ENCODE measurements around the gene ITPA.

Gene ITPA

DNA sequence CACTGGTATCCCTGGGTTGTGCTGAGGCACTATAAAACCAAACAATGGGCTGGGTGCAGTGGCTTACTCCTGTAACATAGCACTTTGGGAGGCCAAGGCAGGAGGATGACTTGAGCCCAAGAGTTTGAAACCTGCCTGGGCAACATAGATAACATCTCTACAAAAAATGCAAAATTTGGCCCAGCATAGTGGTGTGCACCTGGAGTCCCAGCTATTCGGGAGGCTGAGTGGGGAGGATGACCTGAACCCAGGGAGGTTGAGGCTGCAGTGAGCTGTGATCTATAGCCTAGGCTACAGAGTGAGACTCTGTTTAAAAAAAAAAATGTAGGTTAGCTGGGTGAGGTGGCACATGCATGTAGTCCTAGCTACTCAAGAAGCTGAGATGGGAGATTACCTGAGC is 37.4 kb downstream of the ITPA start:
- no peak for DNase-seq (ENCODE audit: low read depth)

DNA sequence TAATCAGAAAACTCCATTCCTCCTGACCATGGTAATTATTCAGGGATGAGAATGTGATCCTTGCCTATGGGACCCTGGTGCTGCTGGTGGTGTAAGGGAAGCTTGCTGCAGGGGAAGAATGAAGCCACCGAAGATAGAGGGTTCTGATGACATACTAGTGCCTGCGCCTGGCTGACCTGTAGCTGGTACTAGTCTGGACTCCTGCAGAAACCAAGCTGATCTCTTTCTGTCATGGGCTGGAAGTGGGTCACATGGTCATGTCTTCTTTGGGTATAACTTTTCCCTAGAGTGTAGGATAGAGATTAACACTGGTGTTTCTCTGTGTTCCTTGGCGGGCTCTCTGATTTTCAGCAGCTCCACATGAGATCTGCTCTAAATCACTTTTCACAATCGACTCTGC is 38.3 kb downstream of the ITPA start:
- no peak for DNase-seq (ENCODE audit: low read depth)

DNA sequence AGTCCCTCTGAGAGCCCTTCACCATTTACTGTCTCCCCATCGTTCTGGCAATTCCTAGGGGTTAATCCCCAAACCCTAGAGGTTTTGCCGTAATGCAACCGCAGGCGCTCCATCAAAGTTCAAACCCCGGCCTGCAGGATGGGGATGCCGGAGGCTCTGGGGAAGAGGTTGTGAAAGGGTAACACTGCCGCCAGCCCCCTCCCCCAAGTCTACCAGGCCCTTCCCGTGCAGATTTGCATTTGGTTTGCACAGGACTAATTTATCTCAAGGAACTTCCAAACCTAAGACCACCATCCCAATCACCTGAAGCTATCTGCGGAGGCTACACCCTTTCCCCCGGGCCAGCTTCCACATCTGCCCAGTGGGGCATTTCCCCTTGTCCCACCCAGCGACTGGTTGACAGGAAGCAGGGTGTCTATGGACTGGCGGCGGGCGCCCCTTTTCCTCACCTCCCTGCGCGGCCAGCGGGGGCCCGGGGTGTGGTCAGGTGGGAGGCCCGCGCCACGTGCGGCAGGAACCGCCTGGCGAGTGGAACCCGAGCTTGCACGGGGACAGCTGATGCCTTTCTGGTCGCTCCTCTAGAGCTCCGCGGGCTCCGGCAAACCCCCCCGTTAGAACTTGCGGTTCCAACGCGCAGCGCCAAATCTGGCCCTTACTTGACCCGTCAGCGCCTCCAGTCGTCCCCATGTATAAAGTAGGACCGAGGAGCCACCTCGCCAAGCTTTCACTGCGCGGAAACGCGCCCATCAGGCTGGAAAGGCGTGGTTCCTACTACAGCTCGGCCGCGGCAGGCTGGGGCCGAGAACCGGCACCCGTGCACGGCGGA is 39.1 kb downstream of the ITPA start:
- peak; percentile 49 for DNase-seq (ENCODE audit: low read depth)

DNA sequence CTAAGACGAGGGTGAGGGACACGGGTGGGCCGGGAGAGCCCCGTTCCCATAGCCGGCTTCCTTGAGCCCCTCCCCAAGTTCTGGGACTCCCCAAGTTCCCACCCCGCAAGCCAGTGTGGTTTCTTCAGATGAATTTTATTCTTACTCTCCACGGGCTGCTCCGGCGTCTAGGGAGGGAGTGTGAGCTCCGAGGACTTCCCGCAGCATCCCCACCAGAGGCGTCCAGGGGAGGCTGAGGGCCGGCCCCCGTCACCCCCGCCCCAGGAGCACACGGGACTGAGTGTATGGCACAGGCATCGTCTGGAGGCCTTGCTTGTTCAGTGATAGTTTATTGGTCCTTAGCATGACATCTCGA is 39.7 kb downstream of the ITPA start:
- no peak for DNase-seq (ENCODE audit: low read depth)

DNA sequence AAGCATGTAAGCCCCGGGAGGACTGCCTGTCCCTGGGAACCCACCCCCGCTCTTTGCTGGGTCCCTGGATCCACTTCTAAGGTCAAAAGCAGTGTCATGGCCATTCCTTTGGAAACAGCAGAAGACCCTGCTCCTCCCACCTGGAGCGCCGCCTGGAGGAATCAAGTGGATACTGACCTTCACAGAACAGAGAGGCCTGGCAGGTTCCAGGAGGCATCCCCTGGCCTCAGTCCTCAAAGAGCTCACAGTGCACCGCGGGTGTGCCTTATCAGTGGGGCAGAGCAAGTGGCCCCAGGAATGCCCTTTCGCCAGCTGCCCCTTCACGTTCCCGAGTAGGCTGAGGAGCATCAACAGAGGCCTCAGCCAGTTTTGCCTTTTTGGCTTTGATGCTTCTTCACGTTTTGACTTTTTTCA is 40.8 kb downstream of the ITPA start:
- DNase-seq (ENCODE audit: low read depth), result peak; percentile 46

DNA sequence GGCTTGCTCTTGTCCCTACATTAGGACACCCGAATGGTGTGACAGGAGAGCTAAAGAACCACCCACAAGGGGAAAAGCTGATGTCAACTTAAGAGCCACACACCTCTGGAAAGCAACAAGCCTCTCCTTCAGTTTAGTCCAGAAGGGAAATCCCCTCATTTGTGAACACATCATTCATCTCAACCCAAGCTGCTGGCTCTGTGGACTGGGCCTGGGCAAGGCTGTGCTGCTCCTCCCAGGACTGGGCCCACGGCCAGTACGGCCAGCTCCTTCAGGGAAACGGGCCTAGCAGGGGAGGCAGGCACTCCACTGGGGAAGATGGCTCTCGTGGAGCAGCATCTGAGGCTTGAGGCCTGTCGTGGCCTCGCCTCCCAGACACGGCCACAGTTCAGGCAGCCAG is 42.5 kb downstream of the ITPA start:
- DNase-seq (ENCODE audit: low read depth), result no peak

- DNase-seq (ENCODE audit: low read depth), result no peak
Observed at GRCh38 chr20:3255728-3256127, 46.4 kb downstream of the ITPA start.

GRCh38 chr20:3258429-3258828 is 49.1 kb downstream of the ITPA start:
- no peak for DNase-seq (ENCODE audit: low read depth)

DNA sequence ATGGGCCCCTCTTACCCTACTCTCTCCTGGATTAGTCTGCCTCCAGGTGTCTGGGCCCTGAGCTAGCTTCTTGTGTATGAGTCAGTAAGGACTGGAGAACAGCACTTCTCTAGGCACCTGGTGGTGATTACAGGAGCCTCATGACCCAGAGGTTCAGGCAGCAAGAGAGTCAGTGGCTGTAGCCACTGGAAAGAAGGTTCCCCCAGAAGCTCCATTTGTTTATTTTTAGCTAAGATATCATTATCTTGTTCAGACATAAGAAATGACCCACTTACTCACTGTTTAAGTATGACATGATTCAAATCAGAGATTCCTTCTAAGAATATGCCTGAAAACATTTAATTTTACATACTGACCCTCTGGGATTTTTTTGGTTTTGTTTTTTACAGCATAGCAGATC is 53.3 kb downstream of the ITPA start:
- DNase-seq (ENCODE audit: low read depth), result peak; percentile 24

DNA sequence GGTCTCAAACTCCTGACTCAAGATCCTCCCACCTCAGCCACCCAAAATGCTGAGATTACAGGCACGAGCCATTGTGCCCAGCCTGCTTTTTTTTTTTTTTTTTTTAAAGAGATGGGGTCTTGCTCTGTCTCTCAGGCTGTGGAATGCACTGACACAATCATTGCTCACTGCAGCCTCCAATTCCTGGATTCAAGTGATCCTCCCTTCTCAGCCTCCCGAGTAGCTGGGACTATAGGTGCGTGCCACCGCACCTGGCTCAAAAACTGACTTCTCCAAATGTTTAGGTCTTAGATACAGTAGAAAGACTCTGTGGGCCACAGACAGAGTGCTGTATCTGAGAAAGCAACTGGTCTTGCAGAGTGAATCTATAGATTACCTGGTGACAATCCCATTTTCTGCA is 60.8 kb downstream of the ITPA start:
- DNase-seq (ENCODE audit: low read depth), result no peak

- DNase-seq (ENCODE audit: low read depth), result no peak
Observed at GRCh38 chr20:3273371-3273770, 64.1 kb downstream of the ITPA start.

Data from ELR (cell line).